ENCODE data around the gene BNIP3.

- no peak for TF ChIP-seq POLR2A (IDR thresholded peaks at IDR 0.05; ENCODE audit: low read length)
- TF ChIP-seq GATA1 (IDR thresholded peaks at IDR 0.05; ENCODE audit: low read depth, low read length) = no peak
These were observed 48.6 kb downstream of the BNIP3 start for GRCh38 chr10:131933016-131933695.
